Activated CD8-positive, alpha-beta memory T cell treated with anti-CD3 and anti-CD28 coated beads for 48 hours (primary cell): ENCODE results near the gene TMEM176A.

Experiments used
- DNase-seq, 3 experiments: peaks; one replicate each; pipeline ENCODE4 v3.0.0-alpha.2; 2020; ENCODE audit warnings: low read depth in 2 of 3, low spot score in 2 of 3

TMEM176A gene

GRCh38 chr7:150818971-150819370 lies 18.4 kb downstream of the TMEM176A start:
- DNase-seq = no peak

DNA sequence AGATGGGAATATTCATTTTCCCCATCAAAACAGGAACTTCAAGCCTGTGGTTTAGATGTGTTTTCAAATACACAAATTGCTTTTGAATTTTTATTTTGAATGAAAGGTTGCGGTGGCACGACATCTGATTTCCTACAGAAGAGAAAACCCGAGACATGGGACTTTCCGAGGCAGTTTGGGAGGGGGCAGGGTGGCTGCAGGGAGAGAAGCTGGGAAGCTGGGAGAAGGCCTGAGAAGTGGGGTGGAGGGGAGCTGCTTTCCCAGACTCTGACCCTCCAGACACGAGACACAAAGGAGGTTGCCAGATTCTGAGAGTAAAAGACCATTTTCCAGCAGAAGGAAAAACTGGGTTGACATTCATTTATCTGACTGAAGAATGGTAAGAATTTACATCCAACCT lies 19.6 kb downstream of the TMEM176A start:
- no peak for DNase-seq

DNA sequence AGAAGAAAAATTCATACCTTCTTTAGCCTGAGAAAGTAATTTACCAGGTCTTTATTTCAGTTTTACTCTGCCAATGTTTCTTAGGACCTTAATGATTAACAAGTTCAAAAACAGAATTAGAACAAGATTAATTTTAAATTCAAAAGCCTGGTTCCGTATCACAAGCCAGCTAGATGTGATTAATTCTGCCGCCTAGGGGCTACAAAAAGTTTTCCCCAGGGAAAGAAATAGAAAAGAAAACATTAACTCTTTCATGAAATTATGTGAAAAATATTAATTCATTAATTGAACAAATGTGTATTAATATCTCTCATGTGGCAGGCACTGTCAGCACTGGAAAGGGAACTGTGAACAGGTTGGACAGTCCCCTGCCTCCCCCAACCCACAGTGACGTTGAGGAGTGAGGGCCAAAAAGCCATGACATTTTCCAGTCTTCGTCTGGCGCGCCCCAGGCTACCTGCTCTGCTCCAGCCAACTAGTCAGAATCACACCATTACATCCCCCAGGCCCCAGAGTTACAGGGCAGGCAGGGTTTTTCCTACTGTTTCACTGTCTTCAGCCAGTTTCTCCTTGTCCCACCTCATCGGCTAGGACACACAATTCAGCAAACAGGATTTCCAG lies 20.1 kb downstream of the TMEM176A start:
- no peak for DNase-seq

GRCh38 chr7:150823043-150823442 lies 22.5 kb downstream of the TMEM176A start:
- no peak for DNase-seq

GRCh38 chr7:150823484-150824126 lies 23.0 kb downstream of the TMEM176A start:
- no peak for DNase-seq

GRCh38 chr7:150824379-150825177 lies 24.0 kb downstream of the TMEM176A start:
- no peak for DNase-seq

- DNase-seq = no peak
Measured at GRCh38 chr7:150826061-150826849, 25.7 kb downstream of the TMEM176A start.

DNA sequence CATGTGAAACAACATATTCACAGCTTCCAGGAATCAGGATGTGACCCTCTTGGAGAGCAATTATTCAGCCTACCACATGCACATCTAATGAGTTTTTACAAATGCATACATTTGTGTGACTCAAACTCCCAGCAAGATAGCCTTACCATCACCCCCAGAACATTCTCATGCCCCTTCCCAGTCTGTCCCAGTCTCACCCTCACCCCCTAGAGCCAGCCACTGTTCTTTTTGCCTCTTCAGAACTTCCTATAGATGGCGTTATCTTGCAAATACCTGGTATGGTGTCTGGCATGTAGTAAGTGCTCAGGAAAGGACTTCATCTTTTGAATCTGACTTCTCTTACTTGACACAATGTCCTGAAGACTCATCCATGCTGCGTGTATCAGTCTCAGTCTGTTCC lies 27.8 kb downstream of the TMEM176A start:
- no peak for DNase-seq

DNA sequence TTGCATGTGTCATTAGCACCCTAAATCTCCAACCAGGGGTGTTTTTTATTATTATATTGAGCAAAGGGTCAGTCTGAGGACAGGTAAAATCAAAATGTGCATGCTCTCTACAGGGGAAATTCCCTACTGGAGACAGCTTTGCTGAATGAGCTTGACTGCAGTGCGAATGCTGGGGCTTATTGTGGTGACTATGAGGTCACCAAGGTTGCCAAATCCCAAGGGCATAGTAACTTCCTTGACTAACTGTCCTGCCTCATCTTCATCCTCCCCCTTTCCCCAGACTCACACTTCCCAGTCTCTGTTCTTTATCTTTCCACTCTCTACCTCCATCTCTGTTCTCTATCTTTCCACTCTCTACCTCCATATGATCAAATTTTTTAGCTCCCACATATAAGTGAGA lies 28.9 kb downstream of the TMEM176A start:
- no peak for DNase-seq

GRCh38 chr7:150830937-150831336 lies 30.4 kb downstream of the TMEM176A start:
- no peak for DNase-seq

- no peak for DNase-seq
Measured at GRCh38 chr7:150831851-150832250, 31.3 kb downstream of the TMEM176A start.

- DNase-seq = no peak
Measured at GRCh38 chr7:150835019-150835418, 34.5 kb downstream of the TMEM176A start.

GRCh38 chr7:150835702-150836280 lies 35.2 kb downstream of the TMEM176A start:
- no peak for DNase-seq

GRCh38 chr7:150838965-150839650 lies 38.5 kb downstream of the TMEM176A start:
- no peak for DNase-seq

GRCh38 chr7:150842018-150842417 lies 41.4 kb downstream of the TMEM176A start:
- DNase-seq = no peak

GRCh38 chr7:150842716-150843115 lies 42.1 kb downstream of the TMEM176A start:
- DNase-seq = no peak

DNA sequence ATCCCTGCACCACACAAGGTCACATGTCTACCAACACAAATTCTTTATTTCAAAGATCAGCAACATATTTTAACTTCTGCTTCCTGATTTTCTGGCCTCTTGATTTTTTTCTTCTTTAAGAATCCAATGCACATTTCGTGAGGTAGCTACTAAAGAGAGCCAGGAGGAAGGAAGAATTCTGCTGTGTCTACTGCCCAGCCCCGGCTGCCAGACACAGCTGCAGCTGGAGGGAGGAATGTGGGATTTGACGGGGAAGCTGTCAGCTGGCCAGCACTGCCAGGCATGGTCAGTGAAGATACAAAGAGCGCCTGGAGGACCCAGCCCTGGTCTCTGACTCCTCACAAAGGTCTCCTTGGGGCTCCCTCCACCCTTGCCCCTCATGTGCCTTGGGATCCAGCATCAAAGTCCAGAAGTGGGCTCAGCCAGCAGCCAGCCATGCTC lies 44.9 kb downstream of the TMEM176A start:
- no peak for DNase-seq

GRCh38 chr7:150846291-150847115 lies 45.9 kb downstream of the TMEM176A start:
- no peak for DNase-seq

GRCh38 chr7:150847536-150847935 lies 47.0 kb downstream of the TMEM176A start:
- no peak for DNase-seq

- DNase-seq = no peak
Measured at GRCh38 chr7:150848111-150848510, 47.5 kb downstream of the TMEM176A start.
